ENCODE measurements around the gene MYMX. TPM values are rescaled to one million over a fixed set of nuclear protein-coding genes. Genes with fewer than 3 reads are reported as not detected.

The MYMX gene
- total and polyA plus RNA-seq, 2 of the 13 experiments (the other 11 are each of a cell fraction or from before 2014, with no cell fraction given), result not detected

GRCh38 chr6:44192428-44193041 is 24.2 kb upstream of the MYMX start (continued):
- TF ChIP-seq ARID4A (CRISPR knock-in tag; IDR thresholded peaks at IDR 0.05; ENCODE audit: borderline replicate concordance) (peak; percentile 15; the same call in 1 of the 2 replicates), ZNF451 (CRISPR knock-in tag; IDR thresholded peaks at IDR 0.05) (no peak), USF2 (IDR thresholded peaks at IDR 0.05; ENCODE audit: low read depth, low read length) (no peak), USF2 (CRISPR knock-in tag; IDR thresholded peaks at IDR 0.05; ENCODE audit: borderline replicate concordance) (no peak), E2F5 (CRISPR knock-in tag; conservative IDR thresholded peaks at IDR 0.05) (no peak), ZNF598 (CRISPR knock-in tag; IDR thresholded peaks at IDR 0.05; ENCODE audit: borderline replicate concordance) (no peak), HMGXB4 (CRISPR knock-in tag; IDR thresholded peaks at IDR 0.05; ENCODE audit: borderline replicate concordance in 1 of 2, low read depth in 1 of 2) (peak in 1 of 2 experiments; percentile 52; a peak in 1 of 4 replicates), HDAC1 (CRISPR knock-in tag; IDR thresholded peaks at IDR 0.05) (no peak), ZNF234 (CRISPR knock-in tag; conservative IDR thresholded peaks at IDR 0.05) (no peak), ZNF773 (CRISPR knock-in tag; IDR thresholded peaks at IDR 0.05; ENCODE audit: borderline replicate concordance) (no peak), KDM6A (CRISPR knock-in tag; IDR thresholded peaks at IDR 0.05; ENCODE audit: low read depth) (no peak; the same call in 1 of the 2 replicates)
- TF ChIP-seq, protein P1, sequence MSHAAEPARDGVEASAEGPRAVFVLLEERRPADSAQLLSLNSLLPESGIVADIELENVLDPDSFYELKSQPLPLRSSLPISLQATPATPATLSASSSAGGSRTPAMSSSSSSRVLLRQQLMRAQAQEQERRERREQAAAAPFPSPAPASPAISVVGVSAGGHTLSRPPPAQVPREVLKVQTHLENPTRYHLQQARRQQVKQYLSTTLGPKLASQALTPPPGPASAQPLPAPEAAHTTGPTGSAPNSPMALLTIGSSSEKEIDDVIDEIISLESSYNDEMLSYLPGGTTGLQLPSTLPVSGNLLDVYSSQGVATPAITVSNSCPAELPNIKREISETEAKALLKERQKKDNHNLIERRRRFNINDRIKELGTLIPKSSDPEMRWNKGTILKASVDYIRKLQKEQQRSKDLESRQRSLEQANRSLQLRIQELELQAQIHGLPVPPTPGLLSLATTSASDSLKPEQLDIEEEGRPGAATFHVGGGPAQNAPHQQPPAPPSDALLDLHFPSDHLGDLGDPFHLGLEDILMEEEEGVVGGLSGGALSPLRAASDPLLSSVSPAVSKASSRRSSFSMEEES (CRISPR knock-in tag; IDR thresholded peaks at IDR 0.05), result no peak
- TF ChIP-seq, protein P2, sequence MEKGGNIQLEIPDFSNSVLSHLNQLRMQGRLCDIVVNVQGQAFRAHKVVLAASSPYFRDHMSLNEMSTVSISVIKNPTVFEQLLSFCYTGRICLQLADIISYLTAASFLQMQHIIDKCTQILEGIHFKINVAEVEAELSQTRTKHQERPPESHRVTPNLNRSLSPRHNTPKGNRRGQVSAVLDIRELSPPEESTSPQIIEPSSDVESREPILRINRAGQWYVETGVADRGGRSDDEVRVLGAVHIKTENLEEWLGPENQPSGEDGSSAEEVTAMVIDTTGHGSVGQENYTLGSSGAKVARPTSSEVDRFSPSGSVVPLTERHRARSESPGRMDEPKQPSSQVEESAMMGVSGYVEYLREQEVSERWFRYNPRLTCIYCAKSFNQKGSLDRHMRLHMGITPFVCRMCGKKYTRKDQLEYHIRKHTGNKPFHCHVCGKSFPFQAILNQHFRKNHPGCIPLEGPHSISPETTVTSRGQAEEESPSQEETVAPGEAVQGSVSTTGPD (CRISPR knock-in tag; IDR thresholded peaks at IDR 0.05), result no peak
